Brain pericyte (primary cell): ENCODE data around the gene PRDM13.
"Not testable (repeated sequence)": the region's sequence is repeated elsewhere in the genome, so short reads cannot be mapped to it uniquely, and the experiment has no call there.

Experiments
- DNase-seq: peaks from one replicate; pipeline ENCODE4 v3.0.0-alpha.2; 2012; ENCODE audit warnings: low read depth, low spot score

PRDM13 gene

DNA sequence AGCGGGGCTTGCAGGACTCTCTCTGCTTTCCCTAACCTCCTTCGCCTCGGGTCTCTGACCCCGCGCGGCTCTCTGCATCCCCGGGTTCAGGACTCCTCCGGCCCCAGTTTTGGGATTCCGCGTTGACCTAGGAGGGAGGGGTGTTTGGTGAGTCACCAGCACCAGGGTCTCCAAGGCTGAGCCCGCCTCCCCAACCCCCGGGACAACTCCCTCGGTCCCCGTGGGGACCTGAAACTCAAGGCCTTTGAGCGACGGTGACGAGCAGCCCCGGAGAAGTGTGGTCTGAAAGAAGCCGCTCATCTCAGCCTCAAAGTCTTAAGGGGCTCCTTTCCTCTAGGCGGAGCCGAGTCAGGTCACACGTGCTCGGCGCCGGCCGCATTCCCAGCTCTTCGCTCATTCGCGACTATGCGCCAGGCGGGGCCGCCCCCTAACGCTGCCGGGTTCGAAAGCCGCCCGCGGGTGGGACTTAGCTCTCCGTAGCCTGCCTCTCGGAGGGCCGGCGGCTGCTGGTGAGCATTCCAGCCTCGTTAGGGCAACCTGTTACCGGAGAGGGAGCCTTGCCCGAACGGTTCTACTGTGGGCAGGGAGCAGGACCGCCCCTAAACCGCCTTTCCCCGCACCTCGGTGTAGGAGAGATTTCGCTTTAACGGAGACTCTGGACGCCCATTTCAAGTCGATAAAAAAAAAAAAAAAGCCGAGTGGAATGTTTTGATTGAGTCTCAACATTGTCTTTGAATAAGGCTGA, 3.0 kb upstream of the PRDM13 start:
- DNase-seq = no peak

DNA sequence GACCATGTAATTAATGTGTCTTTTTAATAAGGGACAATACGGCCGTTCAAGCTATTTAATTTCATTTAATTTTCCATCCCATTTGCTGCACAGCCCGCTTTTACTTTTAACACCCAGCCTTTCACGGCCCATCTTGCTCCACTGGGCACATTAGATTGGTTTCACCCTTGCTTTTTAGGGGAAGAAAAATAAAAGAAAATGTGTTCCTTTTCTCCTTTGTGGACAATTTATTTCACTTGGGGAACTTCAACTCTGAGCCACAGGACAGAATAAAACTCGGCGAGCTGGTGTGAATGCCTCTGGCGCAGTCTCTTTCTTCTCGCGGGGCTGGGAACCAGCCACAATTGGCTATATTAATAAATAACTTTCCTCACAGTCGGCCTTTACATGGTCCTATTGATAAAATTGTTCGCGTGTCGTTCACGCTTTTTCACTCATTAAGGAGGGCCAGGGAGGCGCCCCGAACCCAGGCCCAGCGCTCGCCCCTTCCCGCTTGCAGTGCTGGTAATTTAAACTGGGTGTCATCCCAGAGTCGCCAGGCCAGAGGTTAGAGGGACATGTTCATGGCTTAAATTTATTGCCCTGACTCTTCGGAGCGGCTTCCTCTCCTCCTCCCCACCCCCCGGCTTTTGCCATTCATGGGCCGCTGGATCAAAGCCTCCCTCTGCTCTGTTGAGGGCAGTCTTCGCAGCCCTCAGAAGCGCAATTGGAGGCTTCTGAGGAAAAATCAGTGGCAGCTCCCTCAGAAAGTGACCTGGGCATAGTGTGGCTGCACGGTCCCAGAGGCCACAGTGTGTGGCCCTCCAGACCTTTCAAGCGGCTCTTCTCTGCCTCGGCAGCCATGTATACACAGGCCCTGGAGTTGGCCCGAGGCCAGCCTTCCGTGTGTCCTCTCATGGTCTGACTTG, 2.2 kb upstream of the PRDM13 start:
- DNase-seq = no peak

DNA sequence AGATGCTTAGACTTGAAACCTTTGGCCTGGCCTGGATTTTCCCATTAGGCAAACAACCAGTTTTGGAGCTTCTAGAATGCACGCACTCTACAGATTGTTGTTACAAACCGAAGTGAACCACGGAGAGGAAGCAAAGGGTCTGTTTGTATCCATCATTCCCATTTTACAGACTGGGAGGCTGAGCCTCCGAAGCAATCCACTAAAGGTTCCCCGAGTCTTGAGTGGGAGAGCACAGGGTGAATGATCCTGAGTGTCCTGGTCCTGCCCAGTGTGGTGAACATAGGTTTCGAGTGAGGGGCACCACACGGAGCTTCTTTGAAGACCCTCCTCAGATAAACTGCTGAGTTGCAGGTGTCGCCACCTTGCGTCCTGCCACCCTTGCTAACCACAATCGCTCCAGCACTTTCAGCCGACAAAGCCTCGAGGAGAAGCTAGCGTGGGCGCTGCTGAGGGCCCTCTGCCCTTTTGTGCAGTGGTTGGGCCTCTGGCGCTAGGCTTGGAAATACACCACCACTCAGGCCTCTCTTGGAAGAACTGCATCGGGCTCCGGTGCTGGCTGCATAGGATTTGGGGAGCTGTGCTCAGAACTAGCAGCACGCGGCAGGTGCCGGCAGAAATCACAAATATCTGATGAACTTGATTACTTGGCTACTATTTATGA, 1.4 kb upstream of the PRDM13 start:
- no peak for DNase-seq

DNA sequence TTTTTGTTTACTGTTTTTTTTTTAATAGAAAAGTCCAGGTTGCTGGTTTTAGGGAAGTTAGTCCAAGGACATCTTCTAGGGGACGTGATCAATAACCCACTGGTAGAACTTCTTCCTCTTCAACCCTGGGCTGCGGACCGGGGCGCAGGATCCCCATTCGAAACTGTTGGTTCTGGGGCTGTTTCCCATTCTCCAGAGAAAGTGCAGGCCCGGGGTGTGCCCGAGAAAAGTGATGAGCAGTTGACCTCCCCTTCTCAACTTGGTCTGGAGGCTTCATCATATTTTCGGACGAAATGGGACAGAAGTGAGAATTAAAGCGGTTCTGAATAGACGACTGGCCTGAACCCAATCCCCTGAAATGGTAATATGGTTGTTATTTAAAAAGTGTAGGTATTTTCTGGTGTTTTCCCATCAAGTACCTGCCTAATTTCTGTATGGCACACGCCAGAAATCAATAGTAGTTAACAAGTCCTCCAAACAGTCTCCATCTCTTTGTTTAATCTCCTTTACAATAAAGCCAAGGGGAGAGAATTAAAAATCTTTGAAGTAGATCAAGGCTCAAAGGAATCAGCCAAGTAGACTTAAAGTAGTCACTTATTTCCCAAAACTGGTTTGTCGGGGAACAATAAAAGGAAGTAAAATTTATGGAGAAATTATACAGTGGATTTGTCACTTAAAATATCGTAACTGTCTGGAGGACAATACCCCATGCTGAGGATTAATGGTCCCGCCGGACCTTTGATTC, 550 bp upstream of the PRDM13 start:
- no peak for DNase-seq

DNA sequence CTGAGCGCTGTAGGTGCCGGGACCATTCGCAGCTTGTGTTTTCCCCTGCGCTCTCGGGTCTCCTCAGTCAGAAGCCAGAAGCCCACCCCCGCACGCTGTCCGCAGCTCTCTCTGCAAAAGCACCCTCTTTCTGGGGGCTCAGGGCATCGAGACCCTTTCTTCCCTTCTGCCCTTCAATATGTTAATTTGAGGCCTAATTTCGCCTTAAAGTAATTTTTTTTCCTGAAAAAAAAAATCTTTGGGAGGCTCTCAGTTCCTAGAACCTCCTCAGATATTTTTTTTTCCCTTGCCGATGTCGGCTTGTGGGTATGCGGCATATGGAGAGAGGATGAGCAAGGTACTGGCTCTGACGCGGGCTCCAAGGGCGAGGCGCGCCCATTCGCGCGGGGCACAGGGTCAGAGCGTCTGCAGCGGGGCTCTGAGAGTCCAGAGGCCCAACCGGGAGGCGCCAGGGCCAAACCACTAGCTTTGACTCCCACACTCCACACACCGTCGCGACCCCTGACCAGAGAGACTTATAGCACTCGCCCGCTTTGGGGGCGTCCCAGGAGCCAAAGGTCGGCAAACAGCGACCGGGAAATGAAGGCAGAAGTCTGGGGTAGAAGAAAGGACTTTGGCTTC, 893 bp downstream of the PRDM13 start:
- no peak for DNase-seq

DNA sequence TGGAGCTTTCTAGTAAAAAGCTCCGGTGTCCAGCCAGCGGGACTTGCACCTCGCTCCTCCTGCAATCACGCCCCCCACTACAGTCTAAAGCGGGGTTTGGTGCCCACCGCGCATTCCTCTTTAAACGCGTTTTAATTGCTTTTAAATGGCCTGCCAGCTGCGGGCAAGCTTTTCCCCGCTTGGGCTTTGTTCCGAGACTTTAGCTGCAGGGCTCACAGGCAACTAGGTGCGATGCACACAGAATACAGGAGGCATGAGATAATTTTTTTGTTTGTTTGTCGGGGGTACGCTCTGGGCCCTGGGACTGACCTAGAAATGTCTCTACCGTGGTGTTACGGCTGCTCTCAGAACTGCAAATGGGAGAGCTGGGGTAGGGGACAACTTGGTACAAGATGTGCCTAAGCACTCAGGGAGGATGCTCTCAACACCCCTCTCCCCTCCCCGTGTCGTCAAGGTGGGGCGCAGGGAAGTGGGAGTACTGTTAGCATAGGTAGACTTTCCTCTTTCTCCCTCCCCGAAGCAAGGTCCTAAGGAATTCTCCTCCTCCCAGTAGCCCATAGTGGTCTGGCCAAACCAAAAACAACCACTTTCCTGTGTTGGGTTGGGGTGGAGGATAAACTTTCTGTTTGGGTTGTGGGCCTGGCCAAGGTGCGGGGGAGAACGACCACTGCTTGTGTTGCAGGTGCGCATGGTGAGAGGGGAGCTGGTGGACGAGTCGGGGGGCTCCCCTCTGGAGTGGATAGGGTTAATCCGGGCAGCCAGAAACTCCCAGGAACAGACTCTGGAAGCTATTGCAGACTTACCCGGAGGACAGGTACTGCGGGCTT, 1.6 kb downstream of the PRDM13 start:
- DNase-seq = no peak

DNA sequence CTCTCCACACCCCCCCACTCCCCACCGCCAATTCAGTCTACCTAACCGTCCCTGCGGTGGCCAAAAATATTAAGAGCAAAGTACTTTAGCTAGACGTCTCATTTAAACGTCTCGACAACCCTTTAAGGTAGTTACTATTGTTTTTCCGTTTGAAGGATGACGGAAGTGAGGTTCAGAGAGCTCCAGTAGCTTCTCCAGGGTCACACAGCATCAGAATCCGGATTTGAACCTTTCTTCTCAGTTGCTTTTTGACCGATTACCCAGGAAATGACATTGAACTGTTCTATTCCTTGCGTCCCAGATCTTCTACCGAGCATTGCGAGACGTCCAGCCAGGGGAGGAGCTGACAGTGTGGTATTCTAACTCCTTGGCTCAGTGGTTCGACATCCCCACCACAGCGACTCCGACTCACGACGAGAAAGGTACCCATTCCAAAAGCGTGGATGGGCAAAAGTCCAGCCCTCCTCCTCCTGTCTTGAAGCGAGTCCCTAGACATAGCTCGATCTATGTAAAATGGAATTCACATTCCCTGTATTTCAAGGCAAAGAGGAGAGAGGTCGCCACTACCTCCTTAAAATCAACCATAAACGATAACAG, 2.4 kb downstream of the PRDM13 start:
- no peak for DNase-seq

DNA sequence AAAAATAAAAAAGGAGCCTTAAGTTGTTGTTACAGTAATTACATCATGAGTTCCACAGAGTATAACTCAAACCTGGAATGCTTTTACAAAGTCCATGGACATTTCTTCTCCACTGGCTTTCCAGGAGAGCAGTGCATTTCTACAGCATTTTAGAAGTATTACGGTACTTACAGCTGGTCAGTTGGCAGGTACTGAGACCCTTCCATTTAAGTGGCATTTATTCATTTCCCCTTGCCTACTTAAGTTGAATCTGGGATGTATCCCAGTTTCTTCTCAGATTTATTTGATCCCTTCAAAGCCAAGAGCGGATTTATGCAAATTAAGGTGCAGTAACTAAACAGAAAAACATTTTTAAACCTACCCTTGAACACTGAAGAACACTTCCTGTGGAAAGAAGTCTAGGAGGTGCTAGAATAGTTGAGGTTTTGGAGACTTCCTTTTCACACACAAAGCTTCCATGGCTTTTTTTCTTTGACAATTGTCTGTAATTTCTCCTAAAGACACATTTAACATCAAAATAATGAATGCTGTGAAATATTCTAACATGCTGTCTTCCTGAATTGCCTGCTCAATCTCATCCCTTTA, 3.4 kb downstream of the PRDM13 start:
- no peak for DNase-seq

DNA sequence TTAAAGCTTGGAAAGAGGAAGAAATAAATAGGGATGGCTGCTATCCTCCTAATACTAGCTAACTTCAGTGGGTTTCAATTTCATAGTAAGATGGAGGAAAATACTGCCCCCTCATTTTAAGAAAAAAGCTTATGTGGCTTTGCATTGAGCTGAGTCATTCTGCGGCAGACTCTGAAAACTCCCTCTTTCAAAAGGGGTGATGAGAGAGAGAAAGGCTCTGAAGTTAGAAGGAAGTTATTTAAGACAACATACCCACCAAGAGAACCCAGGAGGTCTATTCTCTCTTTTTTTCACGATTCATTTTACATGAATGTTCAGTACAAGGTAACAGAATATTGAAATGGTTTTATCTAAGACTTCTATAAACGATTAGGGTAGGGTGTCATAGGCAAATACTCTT, 4.5 kb downstream of the PRDM13 start:
- no peak for DNase-seq

DNA sequence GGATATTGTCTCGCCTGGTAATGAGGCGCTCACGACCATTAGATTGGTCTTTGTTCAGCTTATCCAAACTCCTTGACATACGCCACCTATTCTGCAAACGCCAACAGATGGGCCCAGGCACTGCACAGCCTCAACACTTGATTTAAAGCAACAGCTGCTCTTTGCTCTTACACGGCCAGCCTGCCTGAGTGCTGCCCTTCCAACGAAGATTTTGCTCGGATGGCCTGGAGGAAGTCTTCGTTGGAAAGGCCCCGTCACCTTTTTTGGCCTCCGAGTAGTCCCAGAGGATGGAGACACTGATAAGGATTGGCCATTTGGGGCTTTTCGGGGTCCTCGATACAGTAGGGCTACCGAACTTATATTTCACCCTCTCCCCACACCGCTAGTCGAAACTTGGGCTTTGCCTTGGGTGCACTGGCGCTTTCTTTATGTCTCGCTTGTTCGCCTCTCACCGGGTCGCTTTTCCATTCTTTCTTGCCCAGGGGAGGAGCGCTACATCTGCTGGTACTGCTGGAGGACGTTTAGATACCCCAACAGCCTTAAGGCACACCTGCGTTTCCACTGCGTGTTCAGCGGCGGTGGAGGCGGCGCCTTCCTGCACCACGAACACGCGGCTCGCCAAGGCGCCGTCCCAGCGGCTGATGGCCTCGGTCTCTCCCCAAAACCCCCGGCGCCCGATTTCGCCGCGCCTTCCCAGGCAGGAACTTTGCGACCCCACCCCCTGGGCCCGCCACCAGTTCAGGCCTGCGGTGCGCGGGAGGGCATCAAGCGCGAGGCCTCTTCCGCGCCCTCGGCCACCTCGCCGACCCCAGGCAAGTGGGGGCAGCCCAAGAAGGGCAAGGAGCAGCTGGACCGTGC, 6.1 kb downstream of the PRDM13 start:
- no peak for DNase-seq

DNA sequence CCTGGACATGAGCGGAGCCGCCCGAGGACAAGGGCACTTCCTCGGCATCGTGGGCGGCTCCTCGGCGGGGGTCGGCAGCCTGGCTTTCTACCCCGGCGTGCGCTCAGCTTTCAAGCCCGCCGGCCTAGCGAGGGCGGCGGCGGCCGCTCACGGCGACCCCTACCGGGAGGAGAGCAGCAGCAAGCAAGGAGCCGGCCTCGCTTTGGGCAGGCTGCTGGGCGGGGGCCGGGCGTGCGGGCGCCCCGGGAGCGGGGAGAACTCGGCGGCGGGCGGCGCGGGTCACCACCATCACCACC, 6.7 kb downstream of the PRDM13 start:
- no peak for DNase-seq

DNA sequence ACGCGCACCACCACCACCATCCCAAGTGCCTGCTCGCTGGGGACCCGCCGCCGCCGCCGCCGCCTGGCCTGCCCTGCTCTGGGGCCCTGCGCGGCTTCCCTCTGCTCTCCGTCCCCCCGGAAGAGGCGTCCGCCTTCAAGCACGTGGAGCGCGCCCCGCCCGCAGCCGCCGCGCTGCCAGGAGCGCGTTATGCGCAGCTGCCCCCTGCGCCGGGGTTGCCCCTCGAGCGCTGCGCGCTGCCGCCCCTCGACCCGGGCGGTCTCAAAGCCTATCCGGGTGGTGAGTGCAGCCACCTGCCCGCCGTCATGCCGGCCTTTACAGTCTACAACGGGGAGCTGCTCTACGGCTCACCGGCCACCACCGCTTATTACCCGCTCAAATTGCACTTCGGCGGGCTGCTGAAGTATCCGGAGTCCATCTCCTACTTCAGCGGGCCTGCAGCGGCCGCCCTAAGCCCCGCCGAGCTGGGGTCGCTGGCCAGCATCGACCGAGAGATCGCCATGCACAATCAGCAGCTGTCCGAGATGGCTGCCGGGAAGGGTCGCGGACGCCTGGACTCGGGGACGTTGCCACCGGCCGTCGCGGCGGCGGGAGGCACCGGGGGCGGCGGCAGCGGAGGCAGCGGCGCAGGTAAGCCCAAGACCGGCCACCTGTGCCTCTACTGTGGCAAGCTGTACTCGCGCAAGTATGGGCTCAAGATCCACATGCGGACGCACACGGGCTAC, 7.2 kb downstream of the PRDM13 start:
- DNase-seq = no peak

DNA sequence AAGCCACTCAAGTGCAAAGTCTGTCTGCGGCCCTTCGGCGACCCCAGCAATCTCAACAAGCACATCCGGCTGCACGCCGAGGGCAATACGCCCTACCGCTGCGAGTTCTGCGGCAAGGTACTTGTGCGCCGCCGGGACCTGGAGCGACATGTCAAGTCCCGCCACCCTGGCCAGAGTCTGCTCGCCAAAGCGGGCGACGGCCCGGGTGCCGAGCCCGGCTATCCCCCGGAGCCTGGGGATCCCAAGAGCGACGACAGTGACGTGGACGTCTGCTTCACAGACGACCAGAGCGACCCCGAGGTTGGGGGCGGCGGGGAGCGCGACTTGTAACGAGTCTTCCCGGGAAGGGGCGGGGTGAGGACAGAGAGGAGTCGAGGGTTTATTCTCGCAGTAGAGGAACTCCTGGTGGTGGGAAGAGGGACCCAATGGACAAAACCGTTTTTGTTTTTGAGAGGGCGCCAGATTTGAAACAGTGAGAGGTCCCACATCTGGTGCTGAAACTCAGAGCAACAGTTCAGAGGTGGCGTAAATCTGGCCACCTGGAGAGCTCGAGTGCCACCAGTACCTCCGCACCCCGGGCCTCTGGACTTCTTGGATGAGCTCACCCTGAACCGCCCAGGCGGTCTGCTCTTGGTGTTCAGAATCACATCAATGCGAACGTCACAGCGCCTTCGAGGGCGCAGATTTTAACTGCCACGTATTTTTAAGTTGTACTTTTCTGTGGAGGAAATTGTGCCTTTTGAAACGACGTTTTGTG, 8.0 kb downstream of the PRDM13 start:
- no peak for DNase-seq

DNA sequence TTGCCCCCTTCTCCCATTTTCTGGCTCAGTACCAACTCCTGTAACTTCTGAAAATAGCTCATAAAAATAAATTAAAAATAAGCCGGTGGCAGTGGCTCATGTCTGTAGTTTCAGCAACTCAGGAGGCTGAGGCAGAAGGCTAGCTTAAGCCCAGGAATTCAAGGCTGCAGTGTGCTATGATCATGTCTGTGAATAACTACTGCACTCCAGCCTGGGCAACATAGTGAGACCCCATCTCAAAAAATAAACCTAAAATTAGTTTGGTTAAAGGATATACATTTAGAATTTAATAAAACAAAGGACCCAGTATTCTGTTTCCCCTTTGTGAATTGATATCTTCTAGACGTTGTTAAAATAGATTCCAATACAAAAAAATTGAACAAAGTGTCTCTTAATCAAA, 10.5 kb downstream of the PRDM13 start:
- DNase-seq = no peak

DNA sequence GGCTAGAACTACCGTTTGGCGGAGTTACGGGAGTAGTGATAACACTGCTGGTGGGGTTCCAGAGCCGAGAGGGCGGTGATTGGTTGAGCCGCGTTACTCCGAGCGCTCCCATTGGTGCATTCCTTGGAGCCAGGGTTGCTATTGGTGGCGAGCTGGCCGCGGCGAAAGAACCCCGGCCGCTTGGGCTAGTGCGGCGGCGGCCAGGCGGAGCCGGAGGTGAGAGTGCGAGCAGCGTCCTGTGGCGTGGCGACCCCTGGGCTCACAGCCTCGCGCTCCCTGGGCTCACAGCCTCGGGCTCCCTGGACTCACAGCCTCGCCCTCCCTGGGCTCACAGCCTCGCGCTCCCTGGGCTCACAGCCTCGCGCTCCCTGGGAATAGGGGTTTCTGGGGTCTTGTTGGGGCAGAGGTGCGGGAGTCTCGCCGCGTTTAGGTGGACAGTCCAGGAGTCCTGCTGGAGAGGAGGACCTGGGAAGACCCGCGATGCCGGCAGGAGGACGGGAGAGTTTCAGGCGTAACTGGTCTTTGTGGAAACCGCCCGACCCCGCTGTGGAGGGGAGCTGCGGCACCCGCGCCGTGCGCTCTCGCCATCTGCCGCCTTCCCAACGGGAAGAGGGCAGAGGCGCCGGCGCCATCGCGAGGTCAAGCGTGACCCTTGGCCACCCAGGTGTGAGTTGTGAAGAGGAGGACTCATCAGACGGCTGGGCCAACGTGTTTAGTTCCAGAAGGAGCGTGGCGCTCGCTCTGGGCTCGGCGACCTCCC, 12.2 kb downstream of the PRDM13 start:
- no peak for DNase-seq

DNA sequence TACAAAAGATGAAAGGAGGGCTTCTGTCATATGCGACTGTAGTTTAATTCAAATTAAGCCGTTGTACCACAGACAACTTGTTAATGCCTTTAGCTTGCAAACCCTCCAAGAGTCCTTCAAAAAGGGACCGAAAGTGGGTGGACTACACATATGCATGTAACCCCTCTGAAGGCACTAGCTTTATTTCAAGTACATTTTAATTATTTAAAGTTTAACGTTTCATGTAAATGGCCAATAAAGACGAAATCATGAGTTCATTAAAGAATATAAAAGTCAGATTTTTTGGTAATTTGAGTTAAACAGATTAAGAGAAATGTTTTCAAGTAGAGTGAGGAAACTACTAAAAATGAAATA, 12.8 kb downstream of the PRDM13 start:
- DNase-seq = no peak

DNA sequence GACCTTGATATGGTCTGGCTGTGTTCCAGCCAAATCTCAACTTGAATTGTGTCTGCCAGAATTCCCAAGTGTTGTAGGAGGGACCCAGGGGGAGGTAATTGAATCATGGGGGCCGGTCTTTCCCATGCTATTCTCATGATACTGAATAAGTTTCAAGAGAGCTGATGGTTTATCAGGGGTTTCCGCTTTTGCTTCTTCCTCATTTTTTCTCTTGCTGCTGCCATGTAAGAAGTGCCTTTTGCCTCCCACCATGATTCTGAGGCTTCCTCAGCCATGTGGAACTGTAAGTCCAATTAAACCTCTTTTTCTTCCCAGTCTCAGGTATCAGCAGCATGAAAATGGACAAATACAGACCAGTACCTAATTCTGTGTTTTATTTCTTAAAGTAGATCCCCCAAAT, 15.4 kb downstream of the PRDM13 start:
- DNase-seq = not testable (repeated sequence)
